Adrenal gland (tissue), 12 donors: ENCODE results near the gene SFT2D3. TPM values are rescaled to one million over a fixed set of nuclear protein-coding genes. Genes with fewer than 3 reads are reported as not detected.
A peak's percentile ranks its signal among the peaks of the same experiment; 100 is the strongest.

Experiments
- DNase-seq, 7 donors: peaks; one replicate each; pipeline ENCODE4 v3.0.0-alpha.2; 2019 to 2020
- H3K27ac ChIP-seq, 5 donors: fragments of 200-600 bp; sonication (generic) in 4 of 5; 1 replicate in 3 of 5; 2 replicates in 2 of 5; pipeline versions ENCODE4 v1.5.1 to v1.8.0; 2016 to 2020; ENCODE audit warnings: mild to moderate bottlenecking in 1 of 5
- H3K27me3 ChIP-seq: fragments of 200-600 bp; 2 replicates; pipeline ENCODE4 v1.8.0; 2021
- H3K36me3 ChIP-seq, 2 donors: fragments of 200-600 bp; replicated peaks in 1 of 2; 1 replicate in 1 of 2; 2 replicates in 1 of 2; pipeline versions ENCODE4 v1.5.1 to v1.8.0; 2018 to 2022
- H3K4me1 ChIP-seq, 2 donors: fragments of 200-600 bp; replicated peaks in 1 of 2; 1 replicate in 1 of 2; 2 replicates in 1 of 2; pipeline versions ENCODE4 v1.5.1 to v1.8.0; 2018 to 2021
- H3K4me3 ChIP-seq, 4 donors: fragments of 200-600 bp; sonication (generic) in 3 of 4; one replicate each; pipeline ENCODE4 v1.5.1; 2016 to 2018
- H3K9me3 ChIP-seq, 3 donors: fragments of 200-600 bp; sonication (generic) in 1 of 3; replicated peaks in 1 of 3; 1 replicate in 2 of 3; 2 replicates in 1 of 3; pipeline versions ENCODE4 v1.5.1 to v1.8.0; 2016 to 2021
- CTCF ChIP-seq, 6 experiments: fragments of 450-650 bp in 4 of 6; fragments of 200-600 bp in 2 of 6; sonication (generic) in 1 of 6; IDR thresholded peaks; 1 replicate in 5 of 6; 2 replicates in 1 of 6; pipeline versions ENCODE4 v1.5.1 to v1.8.0; 2016 to 2021; ENCODE audit warnings: antibody characterized with exemption in 6 of 6, mild to moderate bottlenecking in 2 of 6, moderate library complexity in 1 of 6
- POLR2A ChIP-seq, 2 donors: fragments of 450-650 bp; IDR thresholded peaks; one replicate each; pipeline ENCODE4 v1.6.1; 2017; ENCODE audit warnings: antibody characterized with exemption in 2 of 2, mild to moderate bottlenecking in 2 of 2, moderate library complexity in 1 of 2
- WGBS, 4 donors: extraction: QIAGEN DNeasy Blood & Tissue Kit in 2 of 4; methylation state at CpG; one replicate each; pipeline versions ENCODE4 v1.1.5 to v1.1.7; 2013 to 2017; 5-methylcytosine and 5-hydroxymethylcytosine counted together
- intact Hi-C, 2 donors: fragments of 100-400 bp; cut with DNase I; formaldehyde crosslinking; loops; one replicate each; pipeline versions ENCODE4 v1.14.1 to v1.15.0; 2022 to 2023
- polyA plus RNA-seq, 3 donors: library from polyadenylated mRNA; stranded (reverse); fragments of 200-250 nt in 2 of 3; fragments of 350-450 nt in 1 of 3; fragmentation: Illumina TruSeq in 1 of 3; extraction: RNeasy Lipid Tissue Mini Kit (QIAGEN cat#74804) in 1 of 3; gene quantifications; one replicate each; pipeline ENCODE4 v1.2.3, GENCODE V29; 2013 to 2014
- total RNA-seq, 9 donors: library from RNA; depleted of rRNA in 4 of 9; stranded (reverse); fragments of >200 nt in 4 of 9; fragments of 120-200 nt in 1 of 9; fragmentation: NEBNext Ultra II Directional in 1 of 9; extraction: Animal tissue kit (Norgen Biotek cat#: 25700) in 1 of 9; gene quantifications; one replicate each; pipeline versions ENCODE4 v1.1.0 to v1.2.4, GENCODE V29; 2013 to 2023
- donor health status: healthy with polysubstance abuse.
- donor health status: Bipolar disorder and iron deficiency.
- donor health status: DM: yes; HTN: yes; CAD: no.
- donor health status: DM: no; HTN: no; CAD: no.
- donor health status: DM: no; HTN: no; CAD: no.
- donor health status: DM: yes; HTN: yes; CAD: no.

SFT2D3 gene
- total and polyA plus RNA-seq, 12 donors = 4.3 to 12.2 (median 6.4) TPM

- 81 to 93% (median 90%) methylated on average over 10 of the region's 10 CpGs for WGBS, 4 donors
- Histone ChIP-seq H3K27ac (no peak overlapping the region), H3K4me3 (no peak overlapping the region), H3K4me1 (peaks cover 8 to 21% of the 10 kb centered on the region in 2 donors), H3K27me3 (peaks cover 10% of the 10 kb centered on the region), H3K9me3 (no peaks in the 10 kb centered on the region), H3K36me3 (no peaks in the 10 kb centered on the region)
- DNase-seq = peak in 1 of 7 donors; percentile 34
- intact Hi-C loops = no loop called here
- TF ChIP-seq CTCF (IDR thresholded peaks at IDR 0.05) (no peak), POLR2A (IDR thresholded peaks at IDR 0.05) (no peak)
Observed at GRCh38 chr2:127678531-127678930, 22.8 kb upstream of the SFT2D3 start.

GRCh38 chr2:127678991-127679390 is 22.3 kb upstream of the SFT2D3 start:
- Histone ChIP-seq H3K36me3 (no peaks in the 10 kb centered on the region), H3K27me3 (peaks cover 8% of the 10 kb centered on the region), H3K4me1 (peaks cover 8 to 21% of the 10 kb centered on the region in 2 donors), H3K9me3 (no peaks in the 10 kb centered on the region), H3K27ac (no peak overlapping the region), H3K4me3 (no peak overlapping the region)
- WGBS, 4 donors = 81 to 90% (median 88%) methylated on average over 6 of the region's 6 CpGs
- TF ChIP-seq POLR2A (IDR thresholded peaks at IDR 0.05) (no peak), CTCF (IDR thresholded peaks at IDR 0.05) (no peak)
- DNase-seq = no peak
- intact Hi-C loops = no loop called here

GRCh38 chr2:127679680-127680361 is 21.5 kb upstream of the SFT2D3 start:
- DNase-seq = peak in 1 of 7 donors; percentile 42
- no peak overlapping the region for H3K4me3 ChIP-seq
- WGBS, 4 donors = 85 to 89% (median 88%) methylated on average over 14 to 15 of the region's 15 CpGs
- intact Hi-C loops = no loop called here
- no peaks in the 10 kb centered on the region for H3K36me3 ChIP-seq
- H3K9me3 ChIP-seq = no peaks in the 10 kb centered on the region
- TF ChIP-seq CTCF (IDR thresholded peaks at IDR 0.05) (no peak), POLR2A (IDR thresholded peaks at IDR 0.05) (no peak)
- no peak overlapping the region for H3K27ac ChIP-seq
- H3K4me1 ChIP-seq = peaks cover 8 to 15% of the 10 kb centered on the region in 2 donors
- H3K27me3 ChIP-seq = no peaks in the 10 kb centered on the region

- no peak for DNase-seq
- no peaks in the 10 kb centered on the region for H3K36me3 ChIP-seq
- H3K4me3 ChIP-seq = peak overlapping the region in 1 of 4 donors; percentile 13
- TF ChIP-seq CTCF (IDR thresholded peaks at IDR 0.05) = no peak
- TF ChIP-seq POLR2A (IDR thresholded peaks at IDR 0.05) = no peak
- intact Hi-C loops = no loop called here
- 82 to 87% (median 84%) methylated on average over 17 to 19 of the region's 19 CpGs for WGBS, 4 donors
- no peaks in the 10 kb centered on the region for H3K9me3 ChIP-seq
- H3K27me3 ChIP-seq = no peaks in the 10 kb centered on the region
- H3K4me1 ChIP-seq = peaks cover 2 to 9% of the 10 kb centered on the region in 2 donors
- peak overlapping the region in 1 of 5 donors; percentile 40 for H3K27ac ChIP-seq
Observed at GRCh38 chr2:127680706-127681287, 20.5 kb upstream of the SFT2D3 start.
